Subcutaneous adipose tissue (tissue), 4 donors: Measurements from ENCODE around the gene SND1. TPM values are rescaled to one million over a fixed set of nuclear protein-coding genes. Genes with fewer than 3 reads are reported as not detected.

Experiments
- total RNA-seq, 4 donors: library from RNA; depleted of rRNA; stranded (reverse); fragments of >200 nt; gene quantifications; one replicate each; pipeline ENCODE4 v1.1.0, GENCODE V29; 2016
- TF ChIP-seq, protein P1 (sequence below): fragments of 450-650 bp; IDR thresholded peaks from one replicate; pipeline ENCODE4 v1.5.1; 2016; ENCODE audit warnings: low read depth, mild to moderate bottlenecking, control low read depth, antibody characterized with exemption, moderate library complexity

The SND1 gene
- total RNA-seq, 4 donors from 2014 or later = 73.9 to 98.3 (median 88.9) TPM

DNA sequence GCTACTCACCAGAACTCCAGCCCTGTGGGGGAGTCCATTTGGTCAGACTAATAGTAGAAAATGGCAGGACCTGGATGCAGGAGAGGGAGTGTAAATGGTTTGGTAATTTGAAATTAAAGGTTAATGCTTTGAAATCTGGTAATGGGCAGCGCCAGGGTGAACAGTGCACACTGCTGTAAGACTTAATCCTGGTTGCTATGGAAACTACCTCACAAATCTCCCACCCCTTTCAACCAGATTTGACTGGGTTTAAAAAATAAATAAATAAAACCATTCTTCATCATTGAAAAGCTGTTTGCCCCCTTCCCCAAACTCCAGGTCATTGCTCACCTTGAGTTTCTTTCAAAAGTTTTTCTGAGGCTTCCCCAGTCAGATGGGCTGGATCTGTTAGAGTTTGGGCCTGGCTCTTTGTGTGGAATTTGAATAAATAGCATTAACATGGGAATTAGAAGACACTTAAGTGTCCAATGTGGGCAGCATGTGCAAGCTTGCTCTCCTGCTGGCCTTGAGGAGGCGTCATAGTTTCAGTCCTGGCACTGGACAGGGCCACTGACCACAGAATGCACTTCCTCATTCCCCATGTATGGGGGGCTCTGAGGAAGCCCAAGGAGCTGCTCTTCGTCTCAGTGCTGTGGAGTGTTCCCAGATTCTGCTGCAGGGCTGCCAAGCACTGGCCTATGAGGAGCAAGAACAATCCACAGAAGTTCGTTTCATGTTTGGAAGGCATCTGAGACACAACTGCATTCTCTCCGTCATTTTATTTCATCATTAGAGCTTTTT is 288.6 kb downstream of the SND1 start:
- TF ChIP-seq, protein P1, sequence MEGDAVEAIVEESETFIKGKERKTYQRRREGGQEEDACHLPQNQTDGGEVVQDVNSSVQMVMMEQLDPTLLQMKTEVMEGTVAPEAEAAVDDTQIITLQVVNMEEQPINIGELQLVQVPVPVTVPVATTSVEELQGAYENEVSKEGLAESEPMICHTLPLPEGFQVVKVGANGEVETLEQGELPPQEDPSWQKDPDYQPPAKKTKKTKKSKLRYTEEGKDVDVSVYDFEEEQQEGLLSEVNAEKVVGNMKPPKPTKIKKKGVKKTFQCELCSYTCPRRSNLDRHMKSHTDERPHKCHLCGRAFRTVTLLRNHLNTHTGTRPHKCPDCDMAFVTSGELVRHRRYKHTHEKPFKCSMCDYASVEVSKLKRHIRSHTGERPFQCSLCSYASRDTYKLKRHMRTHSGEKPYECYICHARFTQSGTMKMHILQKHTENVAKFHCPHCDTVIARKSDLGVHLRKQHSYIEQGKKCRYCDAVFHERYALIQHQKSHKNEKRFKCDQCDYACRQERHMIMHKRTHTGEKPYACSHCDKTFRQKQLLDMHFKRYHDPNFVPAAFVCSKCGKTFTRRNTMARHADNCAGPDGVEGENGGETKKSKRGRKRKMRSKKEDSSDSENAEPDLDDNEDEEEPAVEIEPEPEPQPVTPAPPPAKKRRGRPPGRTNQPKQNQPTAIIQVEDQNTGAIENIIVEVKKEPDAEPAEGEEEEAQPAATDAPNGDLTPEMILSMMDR = no peak

- TF ChIP-seq, protein P1 = no peak
Measured at GRCh38 chr7:127941476-127942210, 289.6 kb downstream of the SND1 start.

DNA sequence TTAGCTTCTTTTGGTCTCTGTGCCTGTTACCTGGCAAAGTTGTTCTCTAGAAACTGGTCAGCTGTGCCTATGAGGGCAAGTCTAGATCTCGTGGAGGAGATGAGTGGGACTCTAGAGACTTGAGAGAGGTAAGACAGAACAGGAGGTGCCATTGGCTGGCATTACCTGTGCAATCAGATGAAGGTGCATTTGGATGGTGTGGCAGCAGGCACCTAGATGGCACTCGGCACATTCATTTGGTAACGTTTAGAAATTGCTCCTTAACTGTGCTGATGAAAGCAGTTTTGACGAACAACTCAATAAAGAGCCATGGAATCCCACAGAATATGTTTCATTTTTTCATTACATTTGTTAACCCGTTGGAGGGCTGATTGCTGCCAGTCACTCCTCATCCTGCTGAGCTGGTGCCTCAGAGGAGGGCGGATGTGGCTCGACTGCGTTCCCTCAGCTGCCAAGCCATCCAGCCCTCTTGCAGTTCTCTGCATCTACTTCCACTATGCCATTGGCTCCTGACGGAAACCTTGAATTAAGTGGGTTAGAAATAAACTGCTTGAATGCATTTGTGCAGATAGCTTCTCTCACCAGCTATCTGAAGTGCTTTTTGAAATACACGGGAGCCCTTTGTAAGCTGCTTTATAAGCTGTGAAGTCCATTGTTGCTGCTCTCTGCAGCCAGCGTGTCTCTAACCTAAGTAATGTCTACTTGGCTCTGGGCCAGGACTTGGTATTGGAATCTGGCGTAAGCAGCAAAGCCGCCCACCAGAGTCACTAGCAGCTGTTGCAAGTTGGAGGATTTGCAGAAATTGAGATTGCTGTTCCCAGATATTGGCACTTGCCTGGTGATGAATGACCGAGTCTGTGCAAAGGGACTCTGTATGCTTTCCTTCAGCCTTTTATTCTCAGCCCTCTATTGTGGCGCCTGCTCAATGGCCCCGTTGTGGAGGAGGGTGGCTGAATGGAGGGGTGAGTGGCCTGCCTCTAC is 291.8 kb downstream of the SND1 start:
- TF ChIP-seq, protein P1 = no peak

DNA sequence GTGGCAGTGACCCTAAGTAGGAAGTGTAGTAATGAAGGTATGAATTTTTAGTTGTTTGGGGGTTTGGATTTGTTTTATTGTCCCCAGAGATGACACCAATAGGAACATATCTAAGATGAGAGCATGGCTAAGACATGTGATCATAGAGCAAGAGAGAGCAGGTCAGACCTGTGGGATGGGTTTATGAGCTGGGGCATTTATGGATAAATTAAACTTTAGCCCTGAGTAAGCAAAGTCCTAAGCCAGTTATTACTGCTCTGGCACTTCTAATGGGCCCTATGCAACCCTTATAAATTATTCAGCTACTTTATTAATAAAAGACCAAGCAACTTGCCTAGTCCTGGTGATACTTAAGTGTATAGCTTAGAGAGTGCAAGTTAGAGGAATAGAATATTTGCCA is 294.1 kb downstream of the SND1 start:
- TF ChIP-seq, protein P1 = no peak

DNA sequence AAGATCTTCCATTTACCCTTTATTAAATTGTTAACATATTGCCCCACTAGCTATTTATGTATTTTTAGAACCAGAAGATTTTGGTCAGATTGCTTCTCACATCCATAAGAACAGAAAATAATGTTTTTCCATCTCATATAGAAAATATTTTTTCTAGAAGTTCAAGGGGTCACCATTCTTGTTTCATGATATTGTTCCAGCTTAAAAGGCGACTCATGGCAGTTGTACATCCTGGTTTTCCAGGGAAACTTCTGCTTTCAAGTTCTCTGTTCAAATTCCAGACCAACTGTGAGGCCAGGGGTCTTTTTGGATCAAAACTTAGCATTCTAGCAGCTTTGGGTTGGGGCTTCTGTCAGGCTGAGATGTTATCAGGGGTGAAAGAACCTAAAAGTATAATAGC is 294.9 kb downstream of the SND1 start:
- TF ChIP-seq, protein P1 = no peak

DNA sequence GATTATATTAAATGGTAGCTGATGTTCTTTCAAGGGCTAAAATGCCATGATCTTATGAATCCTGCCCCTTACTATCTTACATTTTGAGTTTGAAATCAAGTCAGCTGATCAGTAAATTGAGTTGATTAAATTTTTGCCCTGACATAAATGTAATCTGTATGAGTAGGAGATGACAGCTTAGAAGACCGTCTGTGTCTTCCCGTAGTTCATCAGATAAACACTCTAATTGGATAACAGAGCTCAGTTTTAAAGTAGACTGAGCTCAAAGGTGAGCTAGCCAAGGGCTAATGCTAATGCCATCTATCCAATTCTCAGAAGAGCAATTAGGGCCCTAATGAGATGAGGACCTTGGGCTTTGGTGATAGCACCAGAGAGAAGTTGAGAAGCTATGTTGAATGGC is 296.3 kb downstream of the SND1 start:
- TF ChIP-seq, protein P1 = no peak
